Ishikawa (cell line): ENCODE results near the gene DCC.

Source experiments
- CEBPB ChIP-seq: IDR thresholded peaks from 2 replicates; pipeline ENCODE4 v1.6.1; 2012
- CREB1 ChIP-seq: IDR thresholded peaks from 2 replicates; pipeline ENCODE4 v1.6.1; 2012; ENCODE audit warnings: low read depth
- EGR1 ChIP-seq: IDR thresholded peaks from 2 replicates; pipeline ENCODE4 v1.6.1; 2012
- EP300 ChIP-seq: IDR thresholded peaks from 2 replicates; pipeline ENCODE4 v1.6.1; 2012; ENCODE audit warnings: borderline replicate concordance
- FOXM1 ChIP-seq: IDR thresholded peaks from 2 replicates; pipeline ENCODE4 v1.6.1; 2012; ENCODE audit warnings: low read depth, borderline replicate concordance
- NFIC ChIP-seq: IDR thresholded peaks from 2 replicates; pipeline ENCODE4 v1.6.1; 2012
- RAD21 ChIP-seq: IDR thresholded peaks from 2 replicates; pipeline ENCODE4 v1.6.1; 2012; ENCODE audit warnings: low read depth
- TAF1 ChIP-seq: IDR thresholded peaks from 2 replicates; pipeline ENCODE4 v1.6.1; 2012; ENCODE audit warnings: low read depth, mild to moderate bottlenecking
- TCF12 ChIP-seq: IDR thresholded peaks from 2 replicates; pipeline ENCODE4 v1.6.1; 2012; ENCODE audit warnings: low read depth
- TEAD4 ChIP-seq: IDR thresholded peaks from 2 replicates; pipeline ENCODE4 v1.6.1; 2012
- YY1 ChIP-seq: IDR thresholded peaks from 2 replicates; pipeline ENCODE4 v1.6.1; 2012; ENCODE audit warnings: low read depth
- ZBTB7A ChIP-seq: IDR thresholded peaks from 2 replicates; pipeline ENCODE4 v1.6.1; 2012; ENCODE audit warnings: low read depth
- TF ChIP-seq, protein P1 (sequence below): IDR thresholded peaks from 2 replicates; pipeline ENCODE4 v1.6.1; 2012
- TF ChIP-seq, protein P2 (sequence below): IDR thresholded peaks from 2 replicates; pipeline ENCODE4 v1.6.1; 2012; ENCODE audit warnings: low read depth, mild to moderate bottlenecking
- TF ChIP-seq, protein P3 (sequence below): IDR thresholded peaks from 2 replicates; pipeline ENCODE4 v1.6.1; 2012

The DCC gene

DNA sequence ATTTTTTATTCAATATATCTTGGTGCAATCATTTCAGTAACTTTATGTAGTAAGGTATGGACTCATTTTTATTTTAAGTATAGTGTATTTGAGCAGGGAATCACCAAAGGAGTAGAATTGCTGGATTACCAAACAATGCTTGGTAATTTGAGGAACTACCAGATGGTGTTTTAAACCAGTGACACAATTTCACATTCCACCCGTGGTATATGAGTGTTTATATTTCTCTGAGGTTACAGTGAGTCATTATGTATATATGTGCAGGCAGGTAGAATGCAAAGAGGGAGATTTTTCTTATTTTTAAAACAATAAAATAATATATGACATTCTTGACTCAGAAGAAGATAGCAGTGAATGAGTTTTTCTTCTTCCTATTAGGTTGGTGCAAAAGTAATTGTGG lies 596.9 kb downstream of the DCC start:
- TF ChIP-seq YY1 (no peak), EGR1 (no peak)
- TF ChIP-seq, protein P1, sequence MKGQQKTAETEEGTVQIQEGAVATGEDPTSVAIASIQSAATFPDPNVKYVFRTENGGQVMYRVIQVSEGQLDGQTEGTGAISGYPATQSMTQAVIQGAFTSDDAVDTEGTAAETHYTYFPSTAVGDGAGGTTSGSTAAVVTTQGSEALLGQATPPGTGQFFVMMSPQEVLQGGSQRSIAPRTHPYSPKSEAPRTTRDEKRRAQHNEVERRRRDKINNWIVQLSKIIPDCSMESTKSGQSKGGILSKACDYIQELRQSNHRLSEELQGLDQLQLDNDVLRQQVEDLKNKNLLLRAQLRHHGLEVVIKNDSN = no peak

DNA sequence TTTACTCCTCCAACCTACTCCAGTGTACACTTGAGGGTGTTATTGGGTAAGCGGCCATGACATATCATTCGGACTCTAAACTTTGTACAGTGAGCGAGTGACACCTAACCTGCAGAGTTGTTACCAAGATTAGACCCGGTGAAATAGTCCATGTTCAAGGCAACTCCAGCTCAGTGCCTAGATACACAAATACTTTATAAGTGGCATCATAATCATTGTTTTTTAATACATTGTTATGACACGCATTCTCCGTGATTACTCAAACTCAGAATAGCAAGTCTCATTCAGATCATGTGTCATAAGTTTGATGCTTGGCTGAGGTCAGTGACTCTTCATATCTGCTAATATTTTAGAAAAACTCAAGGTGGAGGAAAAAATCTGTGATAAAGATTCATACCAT lies 597.8 kb downstream of the DCC start:
- no peak for TF ChIP-seq ZBTB7A
- TF ChIP-seq CREB1 = no peak
- TF ChIP-seq, protein P2, sequence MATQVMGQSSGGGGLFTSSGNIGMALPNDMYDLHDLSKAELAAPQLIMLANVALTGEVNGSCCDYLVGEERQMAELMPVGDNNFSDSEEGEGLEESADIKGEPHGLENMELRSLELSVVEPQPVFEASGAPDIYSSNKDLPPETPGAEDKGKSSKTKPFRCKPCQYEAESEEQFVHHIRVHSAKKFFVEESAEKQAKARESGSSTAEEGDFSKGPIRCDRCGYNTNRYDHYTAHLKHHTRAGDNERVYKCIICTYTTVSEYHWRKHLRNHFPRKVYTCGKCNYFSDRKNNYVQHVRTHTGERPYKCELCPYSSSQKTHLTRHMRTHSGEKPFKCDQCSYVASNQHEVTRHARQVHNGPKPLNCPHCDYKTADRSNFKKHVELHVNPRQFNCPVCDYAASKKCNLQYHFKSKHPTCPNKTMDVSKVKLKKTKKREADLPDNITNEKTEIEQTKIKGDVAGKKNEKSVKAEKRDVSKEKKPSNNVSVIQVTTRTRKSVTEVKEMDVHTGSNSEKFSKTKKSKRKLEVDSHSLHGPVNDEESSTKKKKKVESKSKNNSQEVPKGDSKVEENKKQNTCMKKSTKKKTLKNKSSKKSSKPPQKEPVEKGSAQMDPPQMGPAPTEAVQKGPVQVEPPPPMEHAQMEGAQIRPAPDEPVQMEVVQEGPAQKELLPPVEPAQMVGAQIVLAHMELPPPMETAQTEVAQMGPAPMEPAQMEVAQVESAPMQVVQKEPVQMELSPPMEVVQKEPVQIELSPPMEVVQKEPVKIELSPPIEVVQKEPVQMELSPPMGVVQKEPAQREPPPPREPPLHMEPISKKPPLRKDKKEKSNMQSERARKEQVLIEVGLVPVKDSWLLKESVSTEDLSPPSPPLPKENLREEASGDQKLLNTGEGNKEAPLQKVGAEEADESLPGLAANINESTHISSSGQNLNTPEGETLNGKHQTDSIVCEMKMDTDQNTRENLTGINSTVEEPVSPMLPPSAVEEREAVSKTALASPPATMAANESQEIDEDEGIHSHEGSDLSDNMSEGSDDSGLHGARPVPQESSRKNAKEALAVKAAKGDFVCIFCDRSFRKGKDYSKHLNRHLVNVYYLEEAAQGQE = no peak
- TF ChIP-seq TAF1 = no peak
- TF ChIP-seq RAD21 = no peak

DNA sequence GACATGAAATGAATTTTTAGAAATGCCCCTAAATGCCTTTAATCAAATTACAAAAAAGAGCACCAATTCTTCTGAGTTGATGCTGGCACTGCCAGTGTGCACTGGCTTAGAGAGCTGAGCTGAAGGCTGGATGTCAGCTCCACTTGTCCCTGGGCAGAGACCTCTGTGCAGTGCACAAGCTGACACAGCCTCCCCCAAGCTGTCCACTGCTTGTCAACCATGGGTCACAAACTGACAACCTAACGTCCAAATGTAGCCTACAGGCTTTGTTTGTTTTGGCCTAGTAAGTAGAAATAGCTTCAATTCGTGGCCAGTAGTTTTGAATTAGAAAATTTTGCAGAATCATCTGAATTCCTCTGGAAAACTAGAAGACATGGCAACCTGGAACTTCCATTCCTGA lies 605.6 kb downstream of the DCC start:
- TF ChIP-seq CREB1 = no peak
- TF ChIP-seq EGR1 = no peak
- TF ChIP-seq, protein P3, sequence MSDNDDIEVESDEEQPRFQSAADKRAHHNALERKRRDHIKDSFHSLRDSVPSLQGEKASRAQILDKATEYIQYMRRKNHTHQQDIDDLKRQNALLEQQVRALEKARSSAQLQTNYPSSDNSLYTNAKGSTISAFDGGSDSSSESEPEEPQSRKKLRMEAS = no peak
- TF ChIP-seq TAF1 = no peak

DNA sequence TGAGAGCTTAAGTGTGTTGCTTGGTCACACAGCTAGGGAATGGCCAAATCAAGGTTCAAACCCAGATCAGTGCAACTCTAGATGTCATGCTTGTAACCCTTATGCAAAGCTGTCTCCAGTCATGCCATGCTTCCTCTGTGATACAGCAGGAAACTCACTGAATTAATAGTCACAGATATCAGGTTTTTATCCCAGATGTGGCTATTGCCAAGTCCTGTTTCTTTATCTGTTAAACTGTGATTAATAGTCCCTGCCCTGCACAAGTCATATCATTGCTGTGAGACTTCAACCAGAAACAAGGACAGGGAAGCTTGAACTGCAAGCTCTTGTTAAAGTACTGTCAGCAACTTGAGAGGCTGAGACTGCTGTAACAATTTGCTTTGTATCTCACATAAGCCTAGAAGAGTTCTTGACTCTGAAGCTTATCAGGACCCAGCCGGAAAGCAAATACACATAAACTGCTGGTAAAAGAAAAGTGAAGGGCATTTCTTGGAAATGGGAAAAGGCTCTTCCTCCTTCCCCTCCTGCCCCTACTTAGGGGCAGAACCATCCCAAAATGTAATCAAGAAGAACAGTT lies 609.0 kb downstream of the DCC start:
- TF ChIP-seq CREB1 (no peak), EP300 (no peak), TEAD4 (no peak), NFIC (no peak), FOXM1 (no peak), ZBTB7A (no peak), TAF1 (no peak), EGR1 (no peak), CEBPB (no peak), RAD21 (no peak), TCF12 (no peak), YY1 (no peak)
- TF ChIP-seq, protein P1 = no peak
- TF ChIP-seq, protein P2 = no peak
- TF ChIP-seq, protein P3 = no peak

DNA sequence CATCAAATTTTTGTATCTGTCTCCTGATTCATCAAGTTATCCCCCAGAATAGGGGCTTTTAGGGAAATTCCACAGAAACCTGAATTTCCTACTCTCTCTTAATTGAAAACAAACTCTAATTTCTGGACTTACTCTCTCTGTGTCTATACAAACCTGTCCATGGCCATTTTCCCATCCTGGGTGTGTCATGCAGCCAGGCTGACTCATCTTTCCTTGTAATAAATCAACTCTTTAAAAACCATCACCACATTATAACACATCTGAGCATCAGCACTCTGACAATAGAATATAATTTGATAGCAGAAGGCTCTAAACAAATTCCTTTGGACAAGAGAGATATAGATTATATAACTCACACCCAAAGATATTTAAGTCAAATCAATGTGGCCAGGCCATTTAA lies 610.2 kb downstream of the DCC start:
- TF ChIP-seq, protein P1 = no peak
- TF ChIP-seq EGR1 = no peak
- TF ChIP-seq, protein P2 = no peak
- TF ChIP-seq TCF12 = no peak
- no peak for TF ChIP-seq RAD21
- TF ChIP-seq, protein P3 = no peak
- no peak for TF ChIP-seq FOXM1
- no peak for TF ChIP-seq TEAD4
- TF ChIP-seq ZBTB7A = no peak
- TF ChIP-seq TAF1 = no peak
- TF ChIP-seq EP300 = no peak
- TF ChIP-seq CEBPB = no peak
- no peak for TF ChIP-seq NFIC
- TF ChIP-seq YY1 = no peak
- TF ChIP-seq CREB1 = no peak
